ENCODE measurements around the gene PAPPA.

- TF ChIP-seq POLR2A (IDR thresholded peaks at IDR 0.05), result no peak
- TF ChIP-seq, protein P1, sequence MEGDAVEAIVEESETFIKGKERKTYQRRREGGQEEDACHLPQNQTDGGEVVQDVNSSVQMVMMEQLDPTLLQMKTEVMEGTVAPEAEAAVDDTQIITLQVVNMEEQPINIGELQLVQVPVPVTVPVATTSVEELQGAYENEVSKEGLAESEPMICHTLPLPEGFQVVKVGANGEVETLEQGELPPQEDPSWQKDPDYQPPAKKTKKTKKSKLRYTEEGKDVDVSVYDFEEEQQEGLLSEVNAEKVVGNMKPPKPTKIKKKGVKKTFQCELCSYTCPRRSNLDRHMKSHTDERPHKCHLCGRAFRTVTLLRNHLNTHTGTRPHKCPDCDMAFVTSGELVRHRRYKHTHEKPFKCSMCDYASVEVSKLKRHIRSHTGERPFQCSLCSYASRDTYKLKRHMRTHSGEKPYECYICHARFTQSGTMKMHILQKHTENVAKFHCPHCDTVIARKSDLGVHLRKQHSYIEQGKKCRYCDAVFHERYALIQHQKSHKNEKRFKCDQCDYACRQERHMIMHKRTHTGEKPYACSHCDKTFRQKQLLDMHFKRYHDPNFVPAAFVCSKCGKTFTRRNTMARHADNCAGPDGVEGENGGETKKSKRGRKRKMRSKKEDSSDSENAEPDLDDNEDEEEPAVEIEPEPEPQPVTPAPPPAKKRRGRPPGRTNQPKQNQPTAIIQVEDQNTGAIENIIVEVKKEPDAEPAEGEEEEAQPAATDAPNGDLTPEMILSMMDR (IDR thresholded peaks at IDR 0.05), result no peak
These were observed 188.5 kb downstream of the PAPPA start for GRCh38 chr9:116342061-116342460.
